GM10266 (cell line): Measurements from ENCODE around the gene ALDH16A1.

Experiments used
- DNase-seq: peaks from one replicate; pipeline ENCODE4 v3.0.0; 2012; ENCODE audit errors: extremely low spot score
- CTCF ChIP-seq: IDR thresholded peaks from 2 replicates; pipeline ENCODE4 v1.5.1; 2012; ENCODE audit warnings: mild to moderate bottlenecking, low read depth; ENCODE audit not compliant: control insufficient read depth, insufficient read depth; ENCODE audit errors: missing control alignments

Gene ALDH16A1

GRCh38 chr19:49447485-49448431, 5.3 kb upstream of the ALDH16A1 start:
- TF ChIP-seq CTCF, result no peak
- no peak for DNase-seq

GRCh38 chr19:49448432-49448786, 4.6 kb upstream of the ALDH16A1 start:
- TF ChIP-seq CTCF, result no peak
- DNase-seq, result no peak

GRCh38 chr19:49450405-49450804, 2.6 kb upstream of the ALDH16A1 start:
- TF ChIP-seq CTCF, result no peak
- no peak for DNase-seq

- no peak for TF ChIP-seq CTCF
- DNase-seq, result peak; percentile 91
These were observed 1.4 kb upstream of the ALDH16A1 start, which contains the start of gene PIH1D1 for GRCh38 chr19:49451430-49452181. Gene PIH1D1, minus strand, starts transcription at chr19:49451814. Its CDS starts 240 bp downstream, at chr19:49451574.

- no peak for DNase-seq
- TF ChIP-seq CTCF, result no peak
These were observed 774 bp downstream of the ALDH16A1 start for GRCh38 chr19:49453757-49454240.

- no peak for TF ChIP-seq CTCF
- DNase-seq, result no peak
These were observed 2.7 kb downstream of the ALDH16A1 start for GRCh38 chr19:49455773-49456172.
